NCI-H1092 treated with DMSO at 0.1 percent for 48 hours (cell line): ENCODE measurements around the gene SLC20A1.

Source experiments
- DNase-seq: peaks from one replicate; lab custom pipeline; 2025; lab: John Stamatoyannopoulos, UW

The SLC20A1 gene

GRCh38 chr2:112709703-112710102 lies 64.0 kb downstream of the SLC20A1 start:
- no peak for DNase-seq

GRCh38 chr2:112710956-112711750 lies 65.4 kb downstream of the SLC20A1 start:
- no peak for DNase-seq

GRCh38 chr2:112712465-112712864 lies 66.7 kb downstream of the SLC20A1 start:
- no peak for DNase-seq

GRCh38 chr2:112712903-112713584 lies 67.3 kb downstream of the SLC20A1 start:
- no peak for DNase-seq
